ENCODE measurements around the gene CLRN3.

DNA sequence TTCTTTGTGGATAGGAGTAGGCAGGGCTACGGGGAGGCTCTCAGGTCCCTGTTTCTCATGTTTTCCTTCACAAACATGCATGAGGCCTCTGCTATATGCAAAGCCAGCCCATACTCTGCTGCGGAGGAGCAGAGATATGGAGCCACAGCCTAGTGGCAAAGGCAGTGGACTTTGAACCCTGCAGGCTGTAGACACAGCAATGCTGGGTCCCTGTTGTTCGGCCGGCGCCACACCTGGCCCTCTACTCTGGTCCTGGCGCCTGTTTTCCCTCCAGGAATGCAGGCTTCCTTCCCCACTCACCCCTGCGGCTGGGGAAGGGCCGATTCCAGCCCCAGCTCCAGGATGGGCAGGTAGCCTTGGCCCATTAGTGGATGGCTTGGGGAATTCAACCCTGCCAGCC, 11.5 kb downstream of the CLRN3 start:
- TF ChIP-seq, protein P1, sequence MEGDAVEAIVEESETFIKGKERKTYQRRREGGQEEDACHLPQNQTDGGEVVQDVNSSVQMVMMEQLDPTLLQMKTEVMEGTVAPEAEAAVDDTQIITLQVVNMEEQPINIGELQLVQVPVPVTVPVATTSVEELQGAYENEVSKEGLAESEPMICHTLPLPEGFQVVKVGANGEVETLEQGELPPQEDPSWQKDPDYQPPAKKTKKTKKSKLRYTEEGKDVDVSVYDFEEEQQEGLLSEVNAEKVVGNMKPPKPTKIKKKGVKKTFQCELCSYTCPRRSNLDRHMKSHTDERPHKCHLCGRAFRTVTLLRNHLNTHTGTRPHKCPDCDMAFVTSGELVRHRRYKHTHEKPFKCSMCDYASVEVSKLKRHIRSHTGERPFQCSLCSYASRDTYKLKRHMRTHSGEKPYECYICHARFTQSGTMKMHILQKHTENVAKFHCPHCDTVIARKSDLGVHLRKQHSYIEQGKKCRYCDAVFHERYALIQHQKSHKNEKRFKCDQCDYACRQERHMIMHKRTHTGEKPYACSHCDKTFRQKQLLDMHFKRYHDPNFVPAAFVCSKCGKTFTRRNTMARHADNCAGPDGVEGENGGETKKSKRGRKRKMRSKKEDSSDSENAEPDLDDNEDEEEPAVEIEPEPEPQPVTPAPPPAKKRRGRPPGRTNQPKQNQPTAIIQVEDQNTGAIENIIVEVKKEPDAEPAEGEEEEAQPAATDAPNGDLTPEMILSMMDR (IDR thresholded peaks at IDR 0.05; ENCODE audit: poor library complexity, severe bottlenecking), result no peak
- TF ChIP-seq POLR2AphosphoS5 (IDR thresholded peaks at IDR 0.05), result no peak
- no peak for TF ChIP-seq EZH2 (IDR thresholded peaks at IDR 0.05; ENCODE audit: borderline replicate concordance, insufficient read depth, low read length, poor library complexity, severe bottlenecking)
- TF ChIP-seq SMC3 (conservative IDR thresholded peaks at IDR 0.05; ENCODE audit: poor library complexity), result no peak
- TF ChIP-seq EP300 (conservative IDR thresholded peaks at IDR 0.05; ENCODE audit: poor library complexity, severe bottlenecking), result no peak
- TF ChIP-seq TAF1 (IDR thresholded peaks at IDR 0.05; ENCODE audit: low read depth), result no peak
- TF ChIP-seq, protein P2, sequence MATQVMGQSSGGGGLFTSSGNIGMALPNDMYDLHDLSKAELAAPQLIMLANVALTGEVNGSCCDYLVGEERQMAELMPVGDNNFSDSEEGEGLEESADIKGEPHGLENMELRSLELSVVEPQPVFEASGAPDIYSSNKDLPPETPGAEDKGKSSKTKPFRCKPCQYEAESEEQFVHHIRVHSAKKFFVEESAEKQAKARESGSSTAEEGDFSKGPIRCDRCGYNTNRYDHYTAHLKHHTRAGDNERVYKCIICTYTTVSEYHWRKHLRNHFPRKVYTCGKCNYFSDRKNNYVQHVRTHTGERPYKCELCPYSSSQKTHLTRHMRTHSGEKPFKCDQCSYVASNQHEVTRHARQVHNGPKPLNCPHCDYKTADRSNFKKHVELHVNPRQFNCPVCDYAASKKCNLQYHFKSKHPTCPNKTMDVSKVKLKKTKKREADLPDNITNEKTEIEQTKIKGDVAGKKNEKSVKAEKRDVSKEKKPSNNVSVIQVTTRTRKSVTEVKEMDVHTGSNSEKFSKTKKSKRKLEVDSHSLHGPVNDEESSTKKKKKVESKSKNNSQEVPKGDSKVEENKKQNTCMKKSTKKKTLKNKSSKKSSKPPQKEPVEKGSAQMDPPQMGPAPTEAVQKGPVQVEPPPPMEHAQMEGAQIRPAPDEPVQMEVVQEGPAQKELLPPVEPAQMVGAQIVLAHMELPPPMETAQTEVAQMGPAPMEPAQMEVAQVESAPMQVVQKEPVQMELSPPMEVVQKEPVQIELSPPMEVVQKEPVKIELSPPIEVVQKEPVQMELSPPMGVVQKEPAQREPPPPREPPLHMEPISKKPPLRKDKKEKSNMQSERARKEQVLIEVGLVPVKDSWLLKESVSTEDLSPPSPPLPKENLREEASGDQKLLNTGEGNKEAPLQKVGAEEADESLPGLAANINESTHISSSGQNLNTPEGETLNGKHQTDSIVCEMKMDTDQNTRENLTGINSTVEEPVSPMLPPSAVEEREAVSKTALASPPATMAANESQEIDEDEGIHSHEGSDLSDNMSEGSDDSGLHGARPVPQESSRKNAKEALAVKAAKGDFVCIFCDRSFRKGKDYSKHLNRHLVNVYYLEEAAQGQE (IDR thresholded peaks at IDR 0.05; ENCODE audit: borderline replicate concordance), result no peak
- TF ChIP-seq RAD21 (conservative IDR thresholded peaks at IDR 0.05), result no peak
- TF ChIP-seq MXI1 (conservative IDR thresholded peaks at IDR 0.05; ENCODE audit: poor library complexity, severe bottlenecking), result no peak
